ENCODE data around the gene MS4A4E. TPM values are rescaled to one million over a fixed set of nuclear protein-coding genes. Genes with fewer than 3 reads are reported as not detected.
"Not testable (repeated sequence)": the region's sequence is repeated elsewhere in the genome, so short reads cannot be mapped to it uniquely, and the experiment has no call there.

MS4A4E gene
- total RNA-seq, 1 donor from 2014 or later, result not detected

GRCh38 chr11:60208146-60208895 lies 34.6 kb downstream of the MS4A4E start:
- TF ChIP-seq CTCF (conservative IDR thresholded peaks at IDR 0.05; ENCODE audit: low read depth, low read length), result no peak
- DNase-seq (ENCODE audit: low read depth), result no peak
- H3K4me3 ChIP-seq (ENCODE audit: low read depth, low read length), result no peak overlapping the region

GRCh38 chr11:60206616-60207015 lies 36.3 kb downstream of the MS4A4E start:
- DNase-seq (ENCODE audit: low read depth), result no peak
- no peak for TF ChIP-seq CTCF (conservative IDR thresholded peaks at IDR 0.05; ENCODE audit: low read depth, low read length)
- H3K4me3 ChIP-seq (ENCODE audit: low read depth, low read length), result no peak overlapping the region

GRCh38 chr11:60204922-60205321 lies 38.0 kb downstream of the MS4A4E start:
- no peak for TF ChIP-seq CTCF (conservative IDR thresholded peaks at IDR 0.05; ENCODE audit: low read depth, low read length)
- no peak for DNase-seq (ENCODE audit: low read depth)
- no peak overlapping the region for H3K4me3 ChIP-seq (ENCODE audit: low read depth, low read length)

- not testable (repeated sequence) for DNase-seq (ENCODE audit: low read depth); H3K4me3 ChIP-seq (ENCODE audit: low read depth, low read length)
Measured at GRCh38 chr11:60201334-60201733, 41.6 kb downstream of the MS4A4E start.

GRCh38 chr11:60197442-60197841 lies 45.5 kb downstream of the MS4A4E start:
- TF ChIP-seq CTCF (conservative IDR thresholded peaks at IDR 0.05; ENCODE audit: low read depth, low read length), result no peak
- no peak overlapping the region for H3K4me3 ChIP-seq (ENCODE audit: low read depth, low read length)
- DNase-seq (ENCODE audit: low read depth), result no peak

GRCh38 chr11:60195923-60196368 lies 47.0 kb downstream of the MS4A4E start:
- no peak overlapping the region for H3K4me3 ChIP-seq (ENCODE audit: low read depth, low read length)
- TF ChIP-seq CTCF (conservative IDR thresholded peaks at IDR 0.05; ENCODE audit: low read depth, low read length), result no peak
- DNase-seq (ENCODE audit: low read depth), result no peak

- DNase-seq (ENCODE audit: low read depth), result no peak
- no peak for TF ChIP-seq CTCF (conservative IDR thresholded peaks at IDR 0.05; ENCODE audit: low read depth, low read length)
Measured at GRCh38 chr11:60194511-60194910, 48.4 kb downstream of the MS4A4E start.

More at GRCh38 chr11:60194511-60194910, 48.4 kb downstream of the MS4A4E start:
- no peak overlapping the region for H3K4me3 ChIP-seq (ENCODE audit: low read depth, low read length)

Measured in epithelial cell of proximal tubule (primary cell).